ENCODE data around the gene PRSS3. TPM values are rescaled to one million over a fixed set of nuclear protein-coding genes. Genes with fewer than 3 reads are reported as not detected.
"Not testable (repeated sequence)": the region's sequence is repeated elsewhere in the genome, so short reads cannot be mapped to it uniquely, and the experiment has no call there.

The PRSS3 gene
- total and polyA plus RNA-seq, 2 donors: 2.6 to 5.7 TPM

- Histone ChIP-seq H3K4me1 (ENCODE audit: control insufficient read depth in 2 of 2, insufficient read depth in 2 of 2, low read length in 2 of 2) (no peaks in the 10 kb centered on the region), H3K4me3 (ENCODE audit: low read length in 2 of 2) (no peak overlapping the region), H3K36me3 (ENCODE audit: control insufficient read depth in 2 of 2, insufficient read depth in 2 of 2, low read length in 1 of 2) (no peaks in the 10 kb centered on the region), H3K27me3 (ENCODE audit: control insufficient read depth in 2 of 2, insufficient read depth in 1 of 2, low read length in 1 of 2) (no peaks in the 10 kb centered on the region), H3K9me3 (ENCODE audit: control insufficient read depth in 2 of 2, insufficient read depth in 1 of 2, low read length in 1 of 2) (peaks cover 0 to 6% of the 10 kb centered on the region in 2 donors), H3K27ac (ENCODE audit: low read depth in 1 of 2, low read length in 1 of 2) (no peak overlapping the region)
- WGBS: 84% methylated on average over 2 of the region's 2 CpGs
- DNase-seq (ENCODE audit: low read depth in 6 of 9, low spot score in 9 of 9): no peak
Observed at GRCh38 chr9:33794560-33794959, 801 bp upstream of the PRSS3 start.

GRCh38 chr9:33795819-33796218 lies 458 bp downstream of the PRSS3 start:
- Histone ChIP-seq H3K4me1 (ENCODE audit: control insufficient read depth in 2 of 2, insufficient read depth in 2 of 2, low read length in 2 of 2) (no peaks in the 10 kb centered on the region), H3K36me3 (ENCODE audit: control insufficient read depth in 2 of 2, insufficient read depth in 2 of 2, low read length in 1 of 2) (no peaks in the 10 kb centered on the region), H3K27ac (ENCODE audit: low read depth in 1 of 2, low read length in 1 of 2) (no peak overlapping the region), H3K9me3 (ENCODE audit: control insufficient read depth in 2 of 2, insufficient read depth in 1 of 2, low read length in 1 of 2) (peaks cover 0 to 6% of the 10 kb centered on the region in 2 donors), H3K27me3 (ENCODE audit: control insufficient read depth in 2 of 2, insufficient read depth in 1 of 2, low read length in 1 of 2) (no peaks in the 10 kb centered on the region), H3K4me3 (ENCODE audit: low read length in 2 of 2) (no peak overlapping the region)
- DNase-seq (ENCODE audit: low read depth in 6 of 9, low spot score in 9 of 9): no peak
- WGBS: 90% methylated on average over 4 of the region's 4 CpGs

- H3K9me3 ChIP-seq (ENCODE audit: control insufficient read depth in 2 of 2, insufficient read depth in 1 of 2, low read length in 1 of 2); DNase-seq (ENCODE audit: low read depth in 6 of 9, low spot score in 9 of 9); H3K27me3 ChIP-seq (ENCODE audit: control insufficient read depth in 2 of 2, insufficient read depth in 1 of 2, low read length in 1 of 2); H3K4me1 ChIP-seq (ENCODE audit: control insufficient read depth in 2 of 2, insufficient read depth in 2 of 2, low read length in 2 of 2); H3K27ac ChIP-seq (ENCODE audit: low read depth in 1 of 2, low read length in 1 of 2); H3K4me3 ChIP-seq (ENCODE audit: low read length in 2 of 2); H3K36me3 ChIP-seq (ENCODE audit: control insufficient read depth in 2 of 2, insufficient read depth in 2 of 2, low read length in 1 of 2): not testable (repeated sequence)
- WGBS: 91% methylated on average over 5 of the region's 5 CpGs
Observed at GRCh38 chr9:33796679-33797078, 1.3 kb downstream of the PRSS3 start.

GRCh38 chr9:33797837-33798236 lies 2.5 kb downstream of the PRSS3 start:
- no peak overlapping the region for H3K27ac ChIP-seq (ENCODE audit: low read depth in 1 of 2, low read length in 1 of 2)
- H3K9me3 ChIP-seq (ENCODE audit: control insufficient read depth in 2 of 2, insufficient read depth in 1 of 2, low read length in 1 of 2): peaks cover 0 to 6% of the 10 kb centered on the region in 2 donors
- H3K36me3 ChIP-seq (ENCODE audit: control insufficient read depth in 2 of 2, insufficient read depth in 2 of 2, low read length in 1 of 2): no peaks in the 10 kb centered on the region
- no peaks in the 10 kb centered on the region for H3K27me3 ChIP-seq (ENCODE audit: control insufficient read depth in 2 of 2, insufficient read depth in 1 of 2, low read length in 1 of 2)
- H3K4me1 ChIP-seq (ENCODE audit: control insufficient read depth in 2 of 2, insufficient read depth in 2 of 2, low read length in 2 of 2): no peaks in the 10 kb centered on the region
- no peak overlapping the region for H3K4me3 ChIP-seq (ENCODE audit: low read length in 2 of 2)
- 90% methylated on average over 8 of the region's 8 CpGs for WGBS
- no peak for DNase-seq (ENCODE audit: low read depth in 6 of 9, low spot score in 9 of 9)

- Histone ChIP-seq H3K4me3 (ENCODE audit: low read length in 2 of 2) (no peak overlapping the region), H3K36me3 (ENCODE audit: control insufficient read depth in 2 of 2, insufficient read depth in 2 of 2, low read length in 1 of 2) (no peaks in the 10 kb centered on the region), H3K4me1 (ENCODE audit: control insufficient read depth in 2 of 2, insufficient read depth in 2 of 2, low read length in 2 of 2) (no peaks in the 10 kb centered on the region), H3K27me3 (ENCODE audit: control insufficient read depth in 2 of 2, insufficient read depth in 1 of 2, low read length in 1 of 2) (no peaks in the 10 kb centered on the region), H3K27ac (ENCODE audit: low read depth in 1 of 2, low read length in 1 of 2) (no peak overlapping the region), H3K9me3 (ENCODE audit: control insufficient read depth in 2 of 2, insufficient read depth in 1 of 2, low read length in 1 of 2) (peaks cover 0 to 6% of the 10 kb centered on the region in 2 donors)
- 93% methylated on average over 10 of the region's 10 CpGs for WGBS
- no peak for DNase-seq (ENCODE audit: low read depth in 6 of 9, low spot score in 9 of 9)
Observed at GRCh38 chr9:33798545-33798944, 3.2 kb downstream of the PRSS3 start.

GRCh38 chr9:33799928-33800704 lies 4.8 kb downstream of the PRSS3 start:
- no peaks in the 10 kb centered on the region for H3K4me1 ChIP-seq (ENCODE audit: control insufficient read depth in 2 of 2, insufficient read depth in 2 of 2, low read length in 2 of 2)
- no peaks in the 10 kb centered on the region for H3K36me3 ChIP-seq (ENCODE audit: control insufficient read depth in 2 of 2, insufficient read depth in 2 of 2, low read length in 1 of 2)
- H3K27me3 ChIP-seq (ENCODE audit: control insufficient read depth in 2 of 2, insufficient read depth in 1 of 2, low read length in 1 of 2): no peaks in the 10 kb centered on the region
- peaks cover 0 to 6% of the 10 kb centered on the region in 2 donors for H3K9me3 ChIP-seq (ENCODE audit: control insufficient read depth in 2 of 2, insufficient read depth in 1 of 2, low read length in 1 of 2)
- 90% methylated on average over 9 of the region's 9 CpGs for WGBS
- no peak overlapping the region for H3K4me3 ChIP-seq (ENCODE audit: low read length in 2 of 2)
- H3K27ac ChIP-seq (ENCODE audit: low read depth in 1 of 2, low read length in 1 of 2): no peak overlapping the region
- DNase-seq (ENCODE audit: low read depth in 6 of 9, low spot score in 9 of 9): no peak

GRCh38 chr9:33800886-33801285 lies 5.5 kb downstream of the PRSS3 start:
- DNase-seq (ENCODE audit: low read depth in 6 of 9, low spot score in 9 of 9): no peak
- Histone ChIP-seq H3K27me3 (ENCODE audit: control insufficient read depth in 2 of 2, insufficient read depth in 1 of 2, low read length in 1 of 2) (no peaks in the 10 kb centered on the region), H3K27ac (ENCODE audit: low read depth in 1 of 2, low read length in 1 of 2) (no peak overlapping the region), H3K4me3 (ENCODE audit: low read length in 2 of 2) (no peak overlapping the region), H3K9me3 (ENCODE audit: control insufficient read depth in 2 of 2, insufficient read depth in 1 of 2, low read length in 1 of 2) (peaks cover 0 to 6% of the 10 kb centered on the region in 2 donors), H3K4me1 (ENCODE audit: control insufficient read depth in 2 of 2, insufficient read depth in 2 of 2, low read length in 2 of 2) (no peaks in the 10 kb centered on the region), H3K36me3 (ENCODE audit: control insufficient read depth in 2 of 2, insufficient read depth in 2 of 2, low read length in 1 of 2) (no peaks in the 10 kb centered on the region)
- WGBS: 97% methylated on average over 2 of the region's 2 CpGs

GRCh38 chr9:33801943-33802500 lies 6.7 kb downstream of the PRSS3 start:
- H3K9me3 ChIP-seq (ENCODE audit: control insufficient read depth in 2 of 2, insufficient read depth in 1 of 2, low read length in 1 of 2); H3K27me3 ChIP-seq (ENCODE audit: control insufficient read depth in 2 of 2, insufficient read depth in 1 of 2, low read length in 1 of 2); H3K4me3 ChIP-seq (ENCODE audit: low read length in 2 of 2); H3K27ac ChIP-seq (ENCODE audit: low read depth in 1 of 2, low read length in 1 of 2); H3K4me1 ChIP-seq (ENCODE audit: control insufficient read depth in 2 of 2, insufficient read depth in 2 of 2, low read length in 2 of 2); DNase-seq (ENCODE audit: low read depth in 6 of 9, low spot score in 9 of 9); H3K36me3 ChIP-seq (ENCODE audit: control insufficient read depth in 2 of 2, insufficient read depth in 2 of 2, low read length in 1 of 2): not testable (repeated sequence)
- WGBS: 95% methylated on average over 2 of the region's 2 CpGs

GRCh38 chr9:33804196-33804595 lies 8.8 kb downstream of the PRSS3 start:
- H3K9me3 ChIP-seq (ENCODE audit: control insufficient read depth in 2 of 2, insufficient read depth in 1 of 2, low read length in 1 of 2); DNase-seq (ENCODE audit: low read depth in 6 of 9, low spot score in 9 of 9); H3K4me3 ChIP-seq (ENCODE audit: low read length in 2 of 2); H3K4me1 ChIP-seq (ENCODE audit: control insufficient read depth in 2 of 2, insufficient read depth in 2 of 2, low read length in 2 of 2); H3K36me3 ChIP-seq (ENCODE audit: control insufficient read depth in 2 of 2, insufficient read depth in 2 of 2, low read length in 1 of 2); H3K27me3 ChIP-seq (ENCODE audit: control insufficient read depth in 2 of 2, insufficient read depth in 1 of 2, low read length in 1 of 2); H3K27ac ChIP-seq (ENCODE audit: low read depth in 1 of 2, low read length in 1 of 2): not testable (repeated sequence)
- 96% methylated on average over 3 of the region's 3 CpGs for WGBS
